ENCODE data around the gene RPP14. TPM values are rescaled to one million over a fixed set of nuclear protein-coding genes. Genes with fewer than 3 reads are reported as not detected.

Gene RPP14
- total RNA-seq, 1 experiment from 2014 or later: 22.4 TPM

DNA sequence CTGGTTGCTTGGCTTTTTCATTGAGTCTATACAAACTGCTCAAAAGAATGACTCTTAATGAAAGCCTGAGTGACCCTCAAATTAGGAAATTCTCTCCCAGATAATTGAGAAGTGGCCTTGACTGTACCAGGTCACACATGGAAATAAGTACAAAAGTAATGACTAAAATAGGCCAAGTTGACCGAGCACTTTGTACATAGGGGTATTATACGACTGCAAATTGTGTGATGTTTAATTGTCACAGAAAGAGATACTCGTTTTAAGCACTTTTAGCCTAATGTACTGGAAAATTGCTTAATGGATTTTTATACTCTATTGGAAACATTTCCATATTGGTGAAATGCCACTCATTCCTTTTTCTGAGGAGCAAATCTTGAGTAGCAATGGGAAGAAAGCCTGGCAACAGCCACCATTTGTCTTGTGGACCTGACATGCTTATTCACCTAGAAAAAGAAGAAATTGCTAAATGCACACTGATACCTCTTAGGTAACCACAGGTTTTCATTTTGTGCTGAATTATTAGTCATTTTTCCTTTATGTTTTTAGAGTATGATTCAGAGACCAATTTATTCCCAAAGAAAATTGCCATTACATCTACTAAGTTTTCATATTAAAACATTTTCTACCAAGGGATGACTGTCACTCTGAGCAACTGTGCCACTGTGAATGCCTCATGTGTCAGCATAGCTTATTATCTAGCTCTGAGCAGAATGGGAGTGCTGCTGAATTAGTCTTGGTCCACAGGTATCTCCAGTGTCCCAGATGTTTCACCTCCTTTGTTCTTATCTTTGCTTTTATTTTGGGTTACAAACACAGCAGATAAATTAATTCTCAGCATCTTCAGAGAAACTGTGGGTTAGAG lies 17.7 kb downstream of the RPP14 start:
- Histone ChIP-seq H3K9me3 (ENCODE audit: control insufficient read depth in 1 of 2, insufficient read depth in 1 of 2, low read depth in 1 of 2, low read length in 2 of 2) (no peaks in the 10 kb centered on the region), H3K4me3 (replicated peaks in 1 of 2; ENCODE audit: low read depth in 1 of 2, low read length in 2 of 2) (no peak overlapping the region), H2AFZ (ENCODE audit: low read depth, low read length, poor library complexity, severe bottlenecking) (no peak overlapping the region), H3K36me3 (ENCODE audit: control insufficient read depth in 1 of 2, insufficient read depth in 2 of 2, low read length in 2 of 2) (peaks cover 4 to 5% of the 10 kb centered on the region in 2 experiments; a peak in 2 of 4 replicates), H3K9ac (ENCODE audit: low read length) (no peak overlapping the region), H3K4me1 (ENCODE audit: control insufficient read depth in 1 of 2, insufficient read depth in 2 of 2, low read length in 2 of 2) (no peaks in the 10 kb centered on the region), H3K4me2 (ENCODE audit: low read length) (no peak overlapping the region), H3K27ac (ENCODE audit: low read depth, low read length) (no peak overlapping the region), H4K20me1 (ENCODE audit: insufficient read depth) (no peaks in the 10 kb centered on the region), H3K27me3 (ENCODE audit: insufficient read depth, low read length) (no peaks in the 10 kb centered on the region), H3K9me2 (ENCODE audit: insufficient read depth) (no peaks in the 10 kb centered on the region), H3K79me2 (ENCODE audit: insufficient read depth, low read length) (no peaks in the 10 kb centered on the region)
- BruUV-seq (replicated peaks): no TSS peak
- DNase-seq (ENCODE audit: low read depth, low spot score) (no peak), ATAC-seq (no peak)
- RAD21 ChIA-PET (ENCODE audit: low non-redundant PET in 1 of 2, low total read pairs in 2 of 2, uncharacterized antibody in 2 of 2, unreplicated experiment in 2 of 2): no interaction called here
- POLR2A ChIA-PET: no interaction called here
- CTCF ChIA-PET: no interaction called here
- intact Hi-C loops (cut with micrococcal nuclease): loop anchor here (5.0 kb wide), 1 partner anchor 309 kb away; no protein-coding TSS in a partner anchor
- no peak for TF ChIP-seq YY1 (IDR thresholded peaks at IDR 0.05; ENCODE audit: extremely low read depth, insufficient replicate concordance, low read depth, low read length)
- TF ChIP-seq POLR2AphosphoS5 (IDR thresholded peaks at IDR 0.05; ENCODE audit: low read depth, low read length): no peak
- no peak for TF ChIP-seq FOSL1 (IDR thresholded peaks at IDR 0.05; ENCODE audit: low read depth)
- no peak for TF ChIP-seq SP1 (IDR thresholded peaks at IDR 0.05; ENCODE audit: low read depth)
- TF ChIP-seq SIN3A (IDR thresholded peaks at IDR 0.05; ENCODE audit: low read depth): no peak
- no peak for TF ChIP-seq CTCF (IDR thresholded peaks at IDR 0.05 in 2 of 3, conservative IDR thresholded peaks at IDR 0.05 in 1 of 3; ENCODE audit: borderline replicate concordance in 1 of 3, insufficient read depth in 1 of 3, low read depth in 2 of 3, low read length in 2 of 3)
- no peak for TF ChIP-seq ZNF274 (IDR thresholded peaks at IDR 0.05; ENCODE audit: low read depth, low read length)
- no peak for TF ChIP-seq CEBPB (IDR thresholded peaks at IDR 0.05; ENCODE audit: low read depth)
- TF ChIP-seq, protein P1, sequence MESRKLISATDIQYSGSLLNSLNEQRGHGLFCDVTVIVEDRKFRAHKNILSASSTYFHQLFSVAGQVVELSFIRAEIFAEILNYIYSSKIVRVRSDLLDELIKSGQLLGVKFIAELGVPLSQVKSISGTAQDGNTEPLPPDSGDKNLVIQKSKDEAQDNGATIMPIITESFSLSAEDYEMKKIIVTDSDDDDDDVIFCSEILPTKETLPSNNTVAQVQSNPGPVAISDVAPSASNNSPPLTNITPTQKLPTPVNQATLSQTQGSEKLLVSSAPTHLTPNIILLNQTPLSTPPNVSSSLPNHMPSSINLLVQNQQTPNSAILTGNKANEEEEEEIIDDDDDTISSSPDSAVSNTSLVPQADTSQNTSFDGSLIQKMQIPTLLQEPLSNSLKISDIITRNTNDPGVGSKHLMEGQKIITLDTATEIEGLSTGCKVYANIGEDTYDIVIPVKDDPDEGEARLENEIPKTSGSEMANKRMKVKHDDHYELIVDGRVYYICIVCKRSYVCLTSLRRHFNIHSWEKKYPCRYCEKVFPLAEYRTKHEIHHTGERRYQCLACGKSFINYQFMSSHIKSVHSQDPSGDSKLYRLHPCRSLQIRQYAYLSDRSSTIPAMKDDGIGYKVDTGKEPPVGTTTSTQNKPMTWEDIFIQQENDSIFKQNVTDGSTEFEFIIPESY (IDR thresholded peaks at IDR 0.05; ENCODE audit: extremely low read depth, insufficient replicate concordance, low read length): no peak
- no peak for TF ChIP-seq EZH2phosphoT487 (IDR thresholded peaks at IDR 0.05; ENCODE audit: borderline replicate concordance)
- no peak for TF ChIP-seq ZFX (IDR thresholded peaks at IDR 0.05)
- TF ChIP-seq TCF7L2 (IDR thresholded peaks at IDR 0.05; ENCODE audit: borderline replicate concordance, extremely low read depth, insufficient read depth, insufficient read length): no peak
- TF ChIP-seq SRF (IDR thresholded peaks at IDR 0.05; ENCODE audit: low read depth): no peak
- TF ChIP-seq, protein P2, sequence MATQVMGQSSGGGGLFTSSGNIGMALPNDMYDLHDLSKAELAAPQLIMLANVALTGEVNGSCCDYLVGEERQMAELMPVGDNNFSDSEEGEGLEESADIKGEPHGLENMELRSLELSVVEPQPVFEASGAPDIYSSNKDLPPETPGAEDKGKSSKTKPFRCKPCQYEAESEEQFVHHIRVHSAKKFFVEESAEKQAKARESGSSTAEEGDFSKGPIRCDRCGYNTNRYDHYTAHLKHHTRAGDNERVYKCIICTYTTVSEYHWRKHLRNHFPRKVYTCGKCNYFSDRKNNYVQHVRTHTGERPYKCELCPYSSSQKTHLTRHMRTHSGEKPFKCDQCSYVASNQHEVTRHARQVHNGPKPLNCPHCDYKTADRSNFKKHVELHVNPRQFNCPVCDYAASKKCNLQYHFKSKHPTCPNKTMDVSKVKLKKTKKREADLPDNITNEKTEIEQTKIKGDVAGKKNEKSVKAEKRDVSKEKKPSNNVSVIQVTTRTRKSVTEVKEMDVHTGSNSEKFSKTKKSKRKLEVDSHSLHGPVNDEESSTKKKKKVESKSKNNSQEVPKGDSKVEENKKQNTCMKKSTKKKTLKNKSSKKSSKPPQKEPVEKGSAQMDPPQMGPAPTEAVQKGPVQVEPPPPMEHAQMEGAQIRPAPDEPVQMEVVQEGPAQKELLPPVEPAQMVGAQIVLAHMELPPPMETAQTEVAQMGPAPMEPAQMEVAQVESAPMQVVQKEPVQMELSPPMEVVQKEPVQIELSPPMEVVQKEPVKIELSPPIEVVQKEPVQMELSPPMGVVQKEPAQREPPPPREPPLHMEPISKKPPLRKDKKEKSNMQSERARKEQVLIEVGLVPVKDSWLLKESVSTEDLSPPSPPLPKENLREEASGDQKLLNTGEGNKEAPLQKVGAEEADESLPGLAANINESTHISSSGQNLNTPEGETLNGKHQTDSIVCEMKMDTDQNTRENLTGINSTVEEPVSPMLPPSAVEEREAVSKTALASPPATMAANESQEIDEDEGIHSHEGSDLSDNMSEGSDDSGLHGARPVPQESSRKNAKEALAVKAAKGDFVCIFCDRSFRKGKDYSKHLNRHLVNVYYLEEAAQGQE (IDR thresholded peaks at IDR 0.05; ENCODE audit: low read depth): no peak
- no peak for TF ChIP-seq JUND (IDR thresholded peaks at IDR 0.05)
- no peak for TF ChIP-seq ELF1 (IDR thresholded peaks at IDR 0.05; ENCODE audit: borderline replicate concordance, low read depth)
- TF ChIP-seq, protein P3, sequence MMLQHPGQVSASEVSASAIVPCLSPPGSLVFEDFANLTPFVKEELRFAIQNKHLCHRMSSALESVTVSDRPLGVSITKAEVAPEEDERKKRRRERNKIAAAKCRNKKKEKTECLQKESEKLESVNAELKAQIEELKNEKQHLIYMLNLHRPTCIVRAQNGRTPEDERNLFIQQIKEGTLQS (IDR thresholded peaks at IDR 0.05): no peak
- TF ChIP-seq, protein P4, sequence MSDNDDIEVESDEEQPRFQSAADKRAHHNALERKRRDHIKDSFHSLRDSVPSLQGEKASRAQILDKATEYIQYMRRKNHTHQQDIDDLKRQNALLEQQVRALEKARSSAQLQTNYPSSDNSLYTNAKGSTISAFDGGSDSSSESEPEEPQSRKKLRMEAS (IDR thresholded peaks at IDR 0.05): no peak
- no peak for TF ChIP-seq EZH2 (IDR thresholded peaks at IDR 0.05)

Measured in HCT116 (cell line).